NCI-H446 treated with DMSO at 0.1 percent for 48 hours (cell line): ENCODE data around the gene SGMS1.
"Not testable (repeated sequence)": the region's sequence is repeated elsewhere in the genome, so short reads cannot be mapped to it uniquely, and the experiment has no call there.

ENCODE experiments used
- DNase-seq: peaks from one replicate; lab custom pipeline; 2025; lab: John Stamatoyannopoulos, UW

Gene SGMS1

DNA sequence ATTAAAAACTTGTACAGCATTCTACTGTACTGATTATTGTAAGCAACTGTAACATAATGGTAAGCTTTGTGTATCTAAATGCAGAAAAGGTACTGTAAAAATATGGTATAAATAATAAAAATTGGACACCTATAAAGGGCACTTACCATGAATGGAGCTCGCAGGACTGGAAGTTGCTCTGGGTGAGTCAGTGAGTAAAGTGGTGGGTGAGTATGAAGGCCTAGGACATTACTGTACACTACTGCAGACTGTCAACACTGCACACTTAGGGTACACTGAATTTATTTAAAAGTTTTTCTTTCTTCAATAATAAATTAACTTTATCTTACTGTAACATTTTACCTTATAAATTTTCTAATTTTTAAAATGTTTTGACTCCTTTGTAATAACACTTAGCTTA lies 253.8 kb downstream of the SGMS1 start:
- no peak for DNase-seq

GRCh38 chr10:50367732-50368131 lies 256.0 kb downstream of the SGMS1 start:
- DNase-seq: no peak

GRCh38 chr10:50366421-50366820 lies 257.3 kb downstream of the SGMS1 start:
- not testable (repeated sequence) for DNase-seq

- not testable (repeated sequence) for DNase-seq
These were observed 259.0 kb downstream of the SGMS1 start for GRCh38 chr10:50364730-50365129.

DNA sequence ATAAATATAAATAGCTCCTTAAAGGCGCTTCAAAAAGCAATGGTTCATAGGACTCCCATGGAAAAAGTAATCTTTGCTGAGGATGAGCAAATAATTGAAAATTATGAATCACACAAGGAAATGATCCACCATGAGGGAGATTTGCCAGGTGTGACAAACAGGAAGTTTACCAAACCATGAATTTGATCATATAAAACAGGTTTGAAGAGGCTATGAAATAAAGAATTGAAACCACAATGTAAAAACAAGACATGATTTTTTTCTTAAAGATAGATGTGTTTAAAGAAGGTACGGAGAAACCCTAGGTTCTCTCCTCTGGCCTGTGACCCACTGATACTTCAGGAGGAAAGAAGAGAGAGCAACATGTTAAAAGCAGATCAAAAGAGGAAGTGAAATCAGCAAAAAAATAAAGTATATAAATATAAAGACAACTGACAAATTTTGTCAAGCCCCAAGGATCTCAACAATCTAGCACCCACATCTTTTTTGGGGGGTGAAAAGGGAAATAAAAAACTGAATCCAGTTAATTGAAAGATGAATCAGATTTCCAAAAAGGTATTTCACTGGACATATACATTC lies 261.1 kb downstream of the SGMS1 start:
- no peak for DNase-seq

DNA sequence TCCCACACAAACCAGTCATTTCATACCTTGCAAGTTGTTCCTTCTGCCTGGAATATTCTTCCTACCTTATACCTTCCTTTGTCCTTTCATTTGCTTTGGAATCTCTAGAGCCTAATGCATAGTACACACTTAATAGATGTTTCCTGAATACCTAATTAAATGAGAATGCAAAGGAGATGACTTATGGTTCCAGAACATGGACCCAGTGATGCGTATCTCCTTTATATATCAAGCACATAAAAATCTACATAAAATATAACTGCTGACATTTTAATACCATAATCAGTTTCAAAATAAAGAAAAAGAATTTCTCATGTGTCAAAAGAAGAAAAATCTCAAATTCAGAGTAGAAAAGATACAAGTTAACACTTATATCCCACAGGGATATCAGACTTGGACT lies 261.8 kb downstream of the SGMS1 start:
- DNase-seq: no peak

- no peak for DNase-seq
These were observed 263.5 kb downstream of the SGMS1 start for GRCh38 chr10:50360077-50360850.

GRCh38 chr10:50358925-50359687 lies 264.6 kb downstream of the SGMS1 start:
- no peak for DNase-seq

- no peak for DNase-seq
These were observed 265.3 kb downstream of the SGMS1 start for GRCh38 chr10:50358411-50358810.

DNA sequence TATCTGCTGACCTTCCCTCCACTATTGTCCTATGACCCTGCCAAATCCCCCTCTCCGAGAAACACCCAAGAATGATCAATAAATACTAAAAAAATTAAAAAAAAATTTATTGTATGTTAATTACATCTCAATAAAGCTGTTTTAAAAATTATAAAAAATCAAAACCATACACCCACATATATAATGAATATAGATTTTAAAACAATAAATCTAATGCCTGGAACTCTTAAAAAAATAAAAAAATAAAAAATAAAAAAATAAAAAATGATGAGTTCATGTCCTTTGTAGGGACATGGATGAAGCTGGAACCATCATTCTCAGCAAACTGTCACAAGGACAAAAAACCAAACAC lies 267.3 kb downstream of the SGMS1 start:
- DNase-seq: not testable (repeated sequence)

DNA sequence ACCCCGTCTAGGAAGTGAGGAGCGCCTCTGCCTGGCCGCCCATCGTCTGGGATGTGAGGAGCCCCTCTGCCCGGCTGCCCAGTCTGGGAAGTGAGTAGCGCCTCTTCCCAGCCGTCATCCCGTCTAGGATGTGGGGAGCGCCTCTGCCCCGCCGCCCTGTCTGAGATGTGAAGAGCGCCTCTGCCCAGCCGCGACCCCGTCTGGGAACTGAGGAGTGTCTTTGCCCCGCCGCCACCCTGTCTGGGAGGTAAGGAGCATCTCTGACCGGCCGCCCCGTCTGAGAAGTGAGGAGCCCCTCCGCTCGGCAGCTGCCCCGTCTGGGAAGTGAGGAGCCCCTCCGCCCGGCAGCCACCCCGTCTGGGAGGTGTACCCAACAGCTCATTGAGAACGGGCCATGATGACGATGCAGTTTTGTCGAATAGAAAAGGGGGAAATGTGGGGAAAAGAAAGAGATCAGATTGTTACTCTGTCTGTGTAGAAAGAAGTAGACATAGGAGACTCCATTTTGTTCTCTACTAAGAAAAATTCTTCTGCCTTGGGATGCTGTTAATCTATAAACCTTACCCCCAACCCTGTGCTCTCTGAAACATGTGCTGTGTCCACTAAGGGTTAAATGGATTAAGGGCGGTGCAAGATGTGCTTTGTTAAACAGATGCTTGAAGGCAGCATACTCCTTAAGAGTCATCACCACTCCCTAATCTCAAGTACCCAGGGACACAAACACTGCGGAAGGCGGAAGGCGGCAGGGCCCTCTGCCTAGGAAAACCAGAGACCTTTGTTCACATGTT lies 267.9 kb downstream of the SGMS1 start:
- not testable (repeated sequence) for DNase-seq

- no peak for DNase-seq
These were observed 272.1 kb downstream of the SGMS1 start for GRCh38 chr10:50351483-50352146.

- no peak for DNase-seq
These were observed 273.4 kb downstream of the SGMS1 start for GRCh38 chr10:50350366-50350765.

DNA sequence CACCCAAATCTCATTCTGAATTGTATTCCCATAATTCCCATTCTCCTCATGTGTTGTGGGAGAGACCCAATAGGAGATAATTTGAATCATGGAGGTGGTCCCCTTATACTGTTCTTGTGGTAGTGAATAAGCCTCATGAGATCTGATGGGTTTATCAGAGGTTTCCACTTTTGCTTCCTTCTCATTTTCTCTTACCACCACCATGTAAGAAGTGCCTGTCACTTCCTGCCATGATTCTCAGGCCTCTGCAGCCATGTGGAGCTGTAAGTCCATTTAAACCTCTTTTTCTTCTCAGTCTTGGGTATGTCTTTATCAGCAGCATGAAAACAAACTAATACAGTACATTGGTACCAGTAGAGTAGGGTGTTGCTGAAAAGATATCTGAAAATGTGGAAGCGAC lies 274.2 kb downstream of the SGMS1 start:
- no peak for DNase-seq

DNA sequence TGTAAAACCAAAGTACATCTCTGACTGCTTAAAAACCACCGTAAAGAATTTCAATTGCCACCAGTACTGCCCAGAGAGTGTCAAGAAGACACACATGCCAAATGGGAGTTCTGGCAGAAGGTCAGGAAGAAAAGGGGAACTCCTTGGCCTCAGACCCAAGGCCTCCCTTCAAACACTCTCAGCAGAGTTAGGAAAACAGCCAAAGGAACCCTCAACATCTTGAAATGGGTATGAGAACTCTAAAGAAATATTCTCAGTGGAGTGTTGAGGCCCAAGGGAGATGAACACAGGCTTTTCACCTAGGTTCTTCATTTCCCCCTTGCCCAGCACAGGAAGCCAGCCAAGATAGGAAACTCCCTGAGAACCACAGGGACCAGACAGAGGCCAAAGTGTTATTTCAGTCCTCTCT lies 276.4 kb downstream of the SGMS1 start:
- no peak for DNase-seq

DNA sequence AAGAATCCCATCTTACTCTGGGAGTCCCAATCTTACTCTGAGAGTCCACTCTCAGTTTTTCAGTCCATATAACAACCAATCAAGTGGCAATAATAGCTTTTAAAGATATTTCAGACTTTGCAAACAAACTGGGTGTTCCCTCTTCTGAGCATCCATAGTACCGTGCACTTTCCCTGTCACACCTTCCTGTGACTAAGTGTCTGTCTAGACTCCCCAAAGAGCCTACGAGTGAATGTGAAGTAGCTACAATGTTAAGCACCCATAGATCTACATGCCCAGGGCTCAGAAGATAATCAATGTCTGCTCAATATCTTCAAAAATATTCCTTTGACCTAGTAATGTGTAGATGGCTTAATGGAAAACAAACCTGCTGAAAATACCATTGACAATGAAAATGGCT lies 276.8 kb downstream of the SGMS1 start:
- no peak for DNase-seq

DNA sequence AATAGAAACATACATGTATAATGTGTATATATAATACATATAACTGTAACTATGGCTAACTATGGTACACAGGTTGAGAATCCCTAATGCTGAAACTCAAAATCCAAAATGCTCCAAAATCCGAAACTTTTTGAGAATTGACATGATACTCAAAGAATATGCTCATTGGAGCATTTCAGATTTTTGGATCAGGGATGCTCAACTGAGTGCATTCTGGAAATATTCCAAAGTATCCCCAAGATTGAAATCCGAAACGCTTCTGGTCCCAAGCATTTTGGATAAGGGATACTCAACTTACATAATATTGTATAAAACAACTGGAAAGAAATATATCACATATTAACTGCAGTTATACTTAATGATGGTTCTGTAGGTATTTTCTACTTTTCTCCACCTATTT lies 278.2 kb downstream of the SGMS1 start:
- DNase-seq: no peak

DNA sequence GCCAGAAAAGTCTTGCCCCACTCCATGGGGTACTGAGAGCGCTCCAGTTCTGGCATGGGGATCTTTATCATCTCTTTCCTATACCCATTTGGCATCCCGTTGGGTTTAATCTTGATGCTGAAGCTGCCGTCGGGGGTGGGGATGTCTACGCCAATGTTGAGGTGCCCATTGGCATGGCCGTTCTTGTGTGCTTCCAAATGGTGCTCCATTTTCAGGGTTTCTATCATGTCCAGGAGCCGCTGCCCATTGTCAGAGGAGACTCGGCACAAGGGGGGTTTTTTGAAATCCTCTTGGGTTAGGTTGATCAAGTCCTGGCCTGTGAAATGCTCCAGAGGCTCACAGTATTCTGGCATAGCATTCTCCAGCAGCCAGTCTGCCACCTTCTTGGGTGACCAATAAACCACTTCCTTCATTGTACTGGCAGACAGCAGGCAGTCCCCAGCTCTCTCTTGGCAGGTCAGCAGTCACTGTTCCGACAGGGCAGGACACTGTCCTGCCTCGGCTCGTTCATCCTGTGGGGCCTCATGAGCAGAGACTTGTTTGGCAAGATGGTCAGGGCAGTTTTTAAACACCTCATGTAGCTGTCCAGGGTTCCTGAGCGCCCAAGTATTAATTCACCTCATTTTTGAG lies 279.9 kb downstream of the SGMS1 start:
- no peak for DNase-seq

GRCh38 chr10:50341987-50342386 lies 281.8 kb downstream of the SGMS1 start:
- DNase-seq: no peak

DNA sequence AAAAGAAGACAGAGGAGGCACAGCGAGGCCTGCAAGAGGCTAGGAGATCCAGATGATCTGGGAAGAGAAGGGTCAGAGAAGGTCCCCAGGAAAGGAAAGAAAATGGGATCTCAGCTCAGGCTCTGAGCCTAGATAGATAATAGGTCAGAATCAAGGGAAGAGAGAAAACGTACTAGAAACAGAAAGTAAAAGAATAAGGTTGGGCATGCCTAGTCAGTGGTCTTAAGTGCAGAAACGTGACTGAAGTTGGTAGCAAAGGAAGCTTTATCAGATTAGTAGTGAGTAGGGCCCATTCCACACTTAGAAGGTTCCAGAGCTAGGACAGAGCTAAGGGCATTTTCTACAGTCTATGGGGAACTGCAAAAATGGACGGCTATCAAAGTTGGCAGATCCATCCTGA lies 287.6 kb downstream of the SGMS1 start:
- DNase-seq: no peak

GRCh38 chr10:50335397-50335796 lies 288.4 kb downstream of the SGMS1 start:
- no peak for DNase-seq
